Measurements from ENCODE around the gene PHF20. TPM values are rescaled to one million over a fixed set of nuclear protein-coding genes. Genes with fewer than 3 reads are reported as not detected.
A peak's percentile ranks its signal among the peaks of the same experiment; 100 is the strongest.

Gene PHF20
- total and polyA plus RNA-seq, 2 of the 13 experiments (the other 11 are each of a cell fraction or from before 2014, with no cell fraction given) = 22.8 to 34.1 TPM

DNA sequence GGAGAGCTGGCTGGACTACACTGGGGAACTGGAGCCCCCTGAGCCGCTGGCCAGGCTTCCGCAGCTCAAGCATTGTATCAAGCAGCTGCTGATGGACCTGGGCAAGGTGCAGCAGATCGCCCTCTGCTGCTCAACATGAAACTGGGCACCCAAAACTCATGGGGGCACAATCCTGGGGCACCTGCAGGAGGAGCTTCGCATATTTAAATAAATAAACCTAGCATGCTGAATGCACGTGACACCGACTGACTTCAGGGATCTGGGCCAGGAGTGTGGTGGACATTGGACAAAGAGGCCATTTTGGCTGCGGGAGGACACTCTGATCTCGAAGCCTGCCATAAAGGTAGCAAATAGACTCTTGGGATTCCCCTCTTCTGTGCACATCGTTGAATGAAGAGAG is 175.7 kb downstream of the PHF20 start (continued):
- TF ChIP-seq, protein P1, sequence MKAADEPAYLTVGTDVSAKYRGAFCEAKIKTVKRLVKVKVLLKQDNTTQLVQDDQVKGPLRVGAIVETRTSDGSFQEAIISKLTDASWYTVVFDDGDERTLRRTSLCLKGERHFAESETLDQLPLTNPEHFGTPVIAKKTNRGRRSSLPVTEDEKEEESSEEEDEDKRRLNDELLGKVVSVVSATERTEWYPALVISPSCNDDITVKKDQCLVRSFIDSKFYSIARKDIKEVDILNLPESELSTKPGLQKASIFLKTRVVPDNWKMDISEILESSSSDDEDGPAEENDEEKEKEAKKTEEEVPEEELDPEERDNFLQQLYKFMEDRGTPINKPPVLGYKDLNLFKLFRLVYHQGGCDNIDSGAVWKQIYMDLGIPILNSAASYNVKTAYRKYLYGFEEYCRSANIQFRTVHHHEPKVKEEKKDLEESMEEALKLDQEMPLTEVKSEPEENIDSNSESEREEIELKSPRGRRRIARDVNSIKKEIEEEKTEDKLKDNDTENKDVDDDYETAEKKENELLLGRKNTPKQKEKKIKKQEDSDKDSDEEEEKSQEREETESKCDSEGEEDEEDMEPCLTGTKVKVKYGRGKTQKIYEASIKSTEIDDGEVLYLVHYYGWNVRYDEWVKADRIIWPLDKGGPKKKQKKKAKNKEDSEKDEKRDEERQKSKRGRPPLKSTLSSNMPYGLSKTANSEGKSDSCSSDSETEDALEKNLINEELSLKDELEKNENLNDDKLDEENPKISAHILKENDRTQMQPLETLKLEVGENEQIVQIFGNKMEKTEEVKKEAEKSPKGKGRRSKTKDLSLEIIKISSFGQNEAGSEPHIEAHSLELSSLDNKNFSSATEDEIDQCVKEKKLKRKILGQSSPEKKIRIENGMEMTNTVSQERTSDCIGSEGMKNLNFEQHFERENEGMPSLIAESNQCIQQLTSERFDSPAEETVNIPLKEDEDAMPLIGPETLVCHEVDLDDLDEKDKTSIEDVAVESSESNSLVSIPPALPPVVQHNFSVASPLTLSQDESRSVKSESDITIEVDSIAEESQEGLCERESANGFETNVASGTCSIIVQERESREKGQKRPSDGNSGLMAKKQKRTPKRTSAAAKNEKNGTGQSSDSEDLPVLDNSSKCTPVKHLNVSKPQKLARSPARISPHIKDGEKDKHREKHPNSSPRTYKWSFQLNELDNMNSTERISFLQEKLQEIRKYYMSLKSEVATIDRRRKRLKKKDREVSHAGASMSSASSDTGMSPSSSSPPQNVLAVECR (CRISPR knock-in tag; IDR thresholded peaks at IDR 0.05; ENCODE audit: borderline replicate concordance) = no peak
- no peak for TF ChIP-seq E2F1 (CRISPR knock-in tag; IDR thresholded peaks at IDR 0.05)
- no peak for TF ChIP-seq ZMYM3 (CRISPR knock-in tag; IDR thresholded peaks at IDR 0.05)
- TF ChIP-seq NFATC3 (CRISPR knock-in tag; IDR thresholded peaks at IDR 0.05) = no peak
- TF ChIP-seq SCMH1 (CRISPR knock-in tag; IDR thresholded peaks at IDR 0.05; ENCODE audit: borderline replicate concordance) = no peak
- TF ChIP-seq ZNF432 (CRISPR knock-in tag; IDR thresholded peaks at IDR 0.05; ENCODE audit: borderline replicate concordance) = no peak
- TF ChIP-seq CSRNP2 (CRISPR knock-in tag; conservative IDR thresholded peaks at IDR 0.05; ENCODE audit: low read depth) = 0 out of 2 replicates have a peak, but pooled peaks have one; percentile 46
- TF ChIP-seq ETV5 (CRISPR knock-in tag; IDR thresholded peaks at IDR 0.05; ENCODE audit: borderline replicate concordance) = no peak
- TF ChIP-seq ZNF12 (CRISPR knock-in tag; IDR thresholded peaks at IDR 0.05) = no peak
- no peak for TF ChIP-seq ZBTB40 (IDR thresholded peaks at IDR 0.05)
- TF ChIP-seq ZBTB40 (CRISPR knock-in tag; IDR thresholded peaks at IDR 0.05) = no peak
- no peak for TF ChIP-seq NFRKB (IDR thresholded peaks at IDR 0.05)
- no peak for TF ChIP-seq KLF12 (CRISPR knock-in tag; IDR thresholded peaks at IDR 0.05; ENCODE audit: borderline replicate concordance)
